Body of pancreas (tissue), 4 donors: ENCODE data around the gene LEP. TPM values are rescaled to one million over a fixed set of nuclear protein-coding genes. Genes with fewer than 3 reads are reported as not detected.

Source experiments
- ATAC-seq: fragments of 150-250 bp; one replicate; pipeline ENCODE4 v1.9.1; 2016
- DNase-seq, 4 donors: peaks; one replicate each; pipeline ENCODE4 v3.0.0-alpha.2; 2019
- H3K27ac ChIP-seq, 4 donors: fragments of 200-600 bp; sonication (generic); 1 replicate in 3 of 4; 2 replicates in 1 of 4; pipeline versions ENCODE4 v1.5.1 to v1.6.1; 2016 to 2019; ENCODE audit warnings: mild to moderate bottlenecking in 1 of 4, mixed read lengths in 1 of 4, moderate library complexity in 1 of 4
- H3K27me3 ChIP-seq, 2 donors: fragments of 200-600 bp; sonication (generic); one replicate each; pipeline ENCODE4 v1.6.0; 2016; ENCODE audit warnings: mild to moderate bottlenecking in 1 of 2
- H3K36me3 ChIP-seq, 2 donors: fragments of 200-600 bp; sonication (generic); replicated peaks in 1 of 2; 2 replicates each; pipeline ENCODE4 v1.5.1; 2016; ENCODE audit warnings: low read depth in 2 of 2; ENCODE audit not compliant: insufficient read depth in 1 of 2
- H3K4me1 ChIP-seq: fragments of 200-600 bp; sonication (generic); one replicate; pipeline ENCODE4 v1.6.0; 2016
- H3K4me3 ChIP-seq, 2 donors: fragments of 200-600 bp; sonication (generic); 1 replicate in 1 of 2; 2 replicates in 1 of 2; pipeline ENCODE4 v1.5.1; 2016 to 2019
- H3K9me3 ChIP-seq, 3 donors: fragments of 200-600 bp; sonication (generic); 1 replicate in 2 of 3; 2 replicates in 1 of 3; pipeline ENCODE4 v1.5.1; 2016
- POLR2A ChIP-seq, 3 donors: fragments of 450-650 bp; IDR thresholded peaks; one replicate each; pipeline ENCODE4 v1.6.1; 2016; ENCODE audit warnings: antibody characterized with exemption in 3 of 3, mild to moderate bottlenecking in 2 of 3
- WGBS, 2 donors: methylation state at CpG; one replicate each; pipeline ENCODE4 v1.1.5; 2017; 5-methylcytosine and 5-hydroxymethylcytosine counted together
- intact Hi-C: fragments of 100-400 bp; cut with DNase I; formaldehyde crosslinking; loops from one replicate; pipeline ENCODE4 v1.15.1; 2023
- total RNA-seq, 2 donors: library from RNA; depleted of rRNA; stranded (reverse); fragments of >200 nt; gene quantifications; one replicate each; pipeline ENCODE4 v1.1.0, GENCODE V29; 2016
- TF ChIP-seq, protein P1 (sequence below), 7 experiments: fragments of 450-650 bp in 4 of 7; fragments of 200-600 bp in 3 of 7; sonication (generic) in 3 of 7; IDR thresholded peaks; one replicate each; pipeline ENCODE4 v1.5.1; 2016 to 2019; ENCODE audit warnings: antibody characterized with exemption in 7 of 7

Gene LEP
- total RNA-seq, 2 donors from 2014 or later: 1.8 to 72.8 TPM

DNA sequence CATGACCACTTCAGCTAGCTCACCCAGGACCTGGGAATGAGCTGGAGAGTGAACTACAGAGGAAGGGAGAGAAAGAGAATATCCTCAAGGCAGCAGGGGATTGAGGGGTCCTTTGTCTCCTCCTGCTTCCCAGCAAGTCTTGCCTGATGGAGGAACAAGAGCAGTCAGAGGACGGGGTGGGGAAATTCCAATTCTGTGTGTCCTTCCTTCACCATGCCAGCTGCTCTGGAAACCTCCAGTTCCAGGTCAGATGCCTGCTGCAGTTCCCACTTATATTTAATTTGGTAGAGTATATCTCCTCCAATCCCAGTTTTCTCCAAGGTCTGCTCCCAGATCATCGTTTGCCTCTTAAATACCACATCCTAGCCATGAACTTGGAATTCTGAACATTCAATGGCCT, 21.4 kb upstream of the LEP start:
- intact Hi-C loops: loop anchor here (10.0 kb wide), 1 partner anchor 515 kb away; no protein-coding TSS in a partner anchor
- Histone ChIP-seq H3K27ac (no peak overlapping the region), H3K36me3 (no peaks in the 10 kb centered on the region), H3K9me3 (no peaks in the 10 kb centered on the region), H3K27me3 (no peaks in the 10 kb centered on the region), H3K4me3 (no peak overlapping the region), H3K4me1 (no peaks in the 10 kb centered on the region)
- DNase-seq (no peak), ATAC-seq (no peak)
- WGBS, 2 donors: 68 to 74% methylated on average over 2 of the region's 2 CpGs
- no peak for TF ChIP-seq POLR2A (IDR thresholded peaks at IDR 0.05)
- TF ChIP-seq, protein P1, sequence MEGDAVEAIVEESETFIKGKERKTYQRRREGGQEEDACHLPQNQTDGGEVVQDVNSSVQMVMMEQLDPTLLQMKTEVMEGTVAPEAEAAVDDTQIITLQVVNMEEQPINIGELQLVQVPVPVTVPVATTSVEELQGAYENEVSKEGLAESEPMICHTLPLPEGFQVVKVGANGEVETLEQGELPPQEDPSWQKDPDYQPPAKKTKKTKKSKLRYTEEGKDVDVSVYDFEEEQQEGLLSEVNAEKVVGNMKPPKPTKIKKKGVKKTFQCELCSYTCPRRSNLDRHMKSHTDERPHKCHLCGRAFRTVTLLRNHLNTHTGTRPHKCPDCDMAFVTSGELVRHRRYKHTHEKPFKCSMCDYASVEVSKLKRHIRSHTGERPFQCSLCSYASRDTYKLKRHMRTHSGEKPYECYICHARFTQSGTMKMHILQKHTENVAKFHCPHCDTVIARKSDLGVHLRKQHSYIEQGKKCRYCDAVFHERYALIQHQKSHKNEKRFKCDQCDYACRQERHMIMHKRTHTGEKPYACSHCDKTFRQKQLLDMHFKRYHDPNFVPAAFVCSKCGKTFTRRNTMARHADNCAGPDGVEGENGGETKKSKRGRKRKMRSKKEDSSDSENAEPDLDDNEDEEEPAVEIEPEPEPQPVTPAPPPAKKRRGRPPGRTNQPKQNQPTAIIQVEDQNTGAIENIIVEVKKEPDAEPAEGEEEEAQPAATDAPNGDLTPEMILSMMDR (IDR thresholded peaks at IDR 0.05): no peak

DNA sequence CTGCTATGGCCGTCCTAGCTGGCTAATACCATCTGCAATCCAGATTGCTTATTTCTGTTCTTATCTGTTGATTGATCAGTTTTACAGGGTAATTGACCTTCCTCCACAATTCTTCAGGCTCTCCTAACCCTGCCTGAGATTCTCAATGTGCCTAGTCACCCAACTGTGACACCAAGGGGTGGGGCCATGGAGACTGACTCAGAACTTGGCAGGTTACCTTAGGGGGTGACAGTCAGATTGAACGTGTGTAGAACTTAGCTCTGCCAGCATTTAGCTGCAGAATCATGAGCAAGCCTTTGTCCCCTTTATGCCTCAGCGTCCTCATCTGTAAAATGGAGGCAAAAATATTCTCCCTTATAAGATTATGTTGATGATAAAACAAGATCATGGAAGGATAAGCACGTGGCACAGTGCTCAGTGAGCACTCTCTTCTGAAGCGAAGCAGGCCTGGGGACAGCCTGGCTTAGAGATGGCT, 19.1 kb upstream of the LEP start:
- H3K4me1 ChIP-seq: no peaks in the 10 kb centered on the region
- DNase-seq (no peak), ATAC-seq (no peak)
- H3K4me3 ChIP-seq: no peak overlapping the region
- no peaks in the 10 kb centered on the region for H3K36me3 ChIP-seq
- no peak for TF ChIP-seq POLR2A (IDR thresholded peaks at IDR 0.05)
- TF ChIP-seq, protein P1 (IDR thresholded peaks at IDR 0.05): no peak
- no peaks in the 10 kb centered on the region for H3K27me3 ChIP-seq
- no peaks in the 10 kb centered on the region for H3K9me3 ChIP-seq
- H3K27ac ChIP-seq: no peak overlapping the region
- WGBS, 2 donors: 57 to 63% methylated on average over 5 of the region's 5 CpGs
- intact Hi-C loops: no loop called here

DNA sequence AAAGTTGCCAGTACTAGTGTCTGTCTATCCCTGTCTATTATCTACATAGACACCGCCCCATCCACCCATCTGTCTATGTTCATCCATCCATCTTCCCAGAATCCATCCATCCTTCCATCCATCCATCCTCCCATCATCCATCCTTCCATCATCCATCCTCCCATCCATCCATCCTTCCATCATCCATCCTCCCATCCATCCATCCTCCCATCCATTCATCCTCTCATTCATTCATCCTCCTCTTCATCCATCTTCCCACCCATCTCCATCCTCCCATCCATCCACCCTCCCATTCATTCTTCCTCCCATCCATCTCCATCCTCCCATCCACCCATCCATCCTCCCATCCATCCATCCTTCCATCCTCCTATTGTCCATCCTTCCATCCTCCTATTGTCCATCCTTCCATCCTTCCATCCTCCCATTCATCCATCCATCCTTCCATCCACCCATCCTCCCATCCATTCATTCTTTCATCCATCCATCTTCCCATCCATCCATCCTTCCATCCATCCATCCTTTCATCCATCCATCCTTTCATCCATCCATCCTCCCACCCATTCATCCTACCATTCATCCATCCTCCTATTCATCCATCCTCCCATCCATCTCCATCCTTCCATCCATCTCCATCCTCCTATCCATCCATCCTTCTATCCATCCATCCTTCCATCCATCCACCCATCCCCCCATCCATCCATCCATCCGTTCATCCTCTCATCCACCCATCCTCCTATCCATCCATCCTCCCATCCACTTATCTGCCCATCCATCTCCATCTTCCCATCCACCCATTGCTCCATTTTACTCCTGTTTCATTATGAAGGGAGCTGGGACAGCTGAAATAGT, 14.7 kb upstream of the LEP start:
- no peak for ATAC-seq
- 65 to 73% methylated on average over 2 of the region's 2 CpGs for WGBS, 2 donors
- Histone ChIP-seq H3K4me3 (no peak overlapping the region), H3K4me1 (no peaks in the 10 kb centered on the region), H3K27ac (no peak overlapping the region), H3K27me3 (no peaks in the 10 kb centered on the region), H3K36me3 (no peaks in the 10 kb centered on the region), H3K9me3 (no peaks in the 10 kb centered on the region)
- DNase-seq: no peak
- TF ChIP-seq, protein P1 (IDR thresholded peaks at IDR 0.05): no peak
- no peak for TF ChIP-seq POLR2A (IDR thresholded peaks at IDR 0.05)
- intact Hi-C loops: no loop called here

DNA sequence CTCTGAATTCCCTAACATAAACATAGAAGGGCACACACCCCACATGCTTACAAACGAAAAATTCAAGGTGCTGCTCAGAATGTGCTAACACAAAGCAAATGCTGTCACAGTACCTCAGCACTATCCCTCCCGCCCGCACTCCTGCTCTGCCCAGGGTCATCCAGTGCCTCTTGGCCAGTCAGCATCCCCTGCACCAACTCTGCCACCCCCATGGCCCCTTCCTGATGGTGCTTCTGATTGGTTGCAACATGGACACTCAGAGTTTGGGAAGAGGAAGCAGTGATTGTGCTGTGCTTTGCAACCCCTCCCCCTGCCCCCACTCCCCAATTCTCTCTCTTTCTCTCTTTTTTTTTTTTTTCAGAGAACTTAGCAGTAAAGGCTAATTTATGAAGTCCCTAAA, 13.8 kb upstream of the LEP start:
- Histone ChIP-seq H3K4me1 (no peaks in the 10 kb centered on the region), H3K4me3 (no peak overlapping the region), H3K36me3 (no peaks in the 10 kb centered on the region), H3K27ac (no peak overlapping the region), H3K27me3 (no peaks in the 10 kb centered on the region), H3K9me3 (no peaks in the 10 kb centered on the region)
- DNase-seq (no peak), ATAC-seq (no peak)
- intact Hi-C loops: no loop called here
- TF ChIP-seq POLR2A (IDR thresholded peaks at IDR 0.05): no peak
- TF ChIP-seq, protein P1 (IDR thresholded peaks at IDR 0.05): no peak
- 65 to 71% methylated on average over 3 of the region's 3 CpGs for WGBS, 2 donors

DNA sequence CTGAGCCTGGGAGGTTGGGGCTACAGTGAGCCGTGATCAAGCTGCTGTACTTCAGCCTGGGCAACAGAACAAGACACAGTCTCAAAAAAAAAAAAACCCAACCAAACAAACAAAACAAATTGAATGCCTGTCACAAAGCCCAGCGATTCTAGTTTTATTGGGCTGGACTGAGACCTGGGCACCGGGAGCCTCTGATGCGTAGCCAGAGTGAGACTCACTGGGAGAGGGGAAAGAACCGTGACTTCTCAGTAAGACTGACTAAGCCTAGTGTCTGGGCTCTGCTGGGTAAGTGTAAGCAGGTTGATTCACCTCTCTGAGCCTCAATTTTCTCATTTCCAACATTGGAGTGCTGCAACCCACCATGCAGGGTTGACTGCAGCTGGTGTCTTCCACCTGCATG, 10.1 kb upstream of the LEP start:
- no peak for ATAC-seq
- intact Hi-C loops: no loop called here
- Histone ChIP-seq H3K27me3 (no peaks in the 10 kb centered on the region), H3K27ac (no peak overlapping the region), H3K4me3 (no peak overlapping the region), H3K9me3 (no peaks in the 10 kb centered on the region), H3K4me1 (no peaks in the 10 kb centered on the region), H3K36me3 (no peaks in the 10 kb centered on the region)
- TF ChIP-seq, protein P1 (IDR thresholded peaks at IDR 0.05): no peak
- no peak for TF ChIP-seq POLR2A (IDR thresholded peaks at IDR 0.05)
- WGBS, 2 donors: 86 to 91% methylated on average over 5 of the region's 5 CpGs
- no peak for DNase-seq
